ENCODE measurements around the gene KIF16B. TPM values are rescaled to one million over a fixed set of nuclear protein-coding genes. Genes with fewer than 3 reads are reported as not detected.

KIF16B gene
- total and polyA plus RNA-seq, 10 of the 15 experiments (the other 5 are each of a cell fraction or from before 2014, with no cell fraction given) = 0.21 to 5.2 (median 3.0) TPM

- POLR2A ChIA-PET = no interaction called here
- H4K20me1 ChIP-seq (ENCODE audit: control insufficient read depth, insufficient read depth) = no peaks in the 10 kb centered on the region
- ATAC-seq = no peak
- SMC1A ChIA-PET (ENCODE audit: uncharacterized antibody, unreplicated experiment) = interaction anchor here (0.7 to 1.4 kb wide), 2 partner anchors 14 to 567 kb away, joined by 3 to 5 read pairs; no protein-coding TSS in a partner anchor
- FAIRE-seq = no peak
- no peak overlapping the region for H3K9ac ChIP-seq (ENCODE audit: control insufficient read depth, insufficient read depth, low read length)
- in situ Hi-C loops (cut with MboI) (no loop called here), intact Hi-C loops (cut with micrococcal nuclease; ENCODE audit: unreplicated experiment) (no loop called here)
- no peak overlapping the region for H3K27ac ChIP-seq (ENCODE audit: control insufficient read depth, insufficient read depth)
- H3K9me3 ChIP-seq (replicated peaks; ENCODE audit: control insufficient read depth, insufficient read depth, low read length) = no peaks in the 10 kb centered on the region
- no peaks in the 10 kb centered on the region for H3K4me1 ChIP-seq (ENCODE audit: control insufficient read depth, insufficient read depth, low read length)
- CTCF ChIA-PET = interaction anchor here (1.1 to 1.3 kb wide), 3 partner anchors 17 to 24 kb away, joined by 3 to 4 read pairs (median 3); no protein-coding TSS in a partner anchor
- H3K27me3 ChIP-seq (replicated peaks in 1 of 2; ENCODE audit: control insufficient read depth in 2 of 2, insufficient read depth in 2 of 2, low read length in 1 of 2) = no peaks in the 10 kb centered on the region
- 36% methylated on average over 1 of the region's 1 CpG for WGBS (ENCODE audit: insufficient coverage, insufficient replicate concordance, low lambda C conversion rate, missing lambda C conversion rate)
- no peaks in the 10 kb centered on the region for H3K79me2 ChIP-seq (ENCODE audit: control insufficient read depth, insufficient read depth, low read length)
- no peaks in the 10 kb centered on the region for H3K36me3 ChIP-seq (ENCODE audit: control insufficient read depth in 2 of 2, insufficient read depth in 2 of 2, low read length in 1 of 2)
- H3K4me3 ChIP-seq = no peak overlapping the region
- no peak for DNase-seq (ENCODE audit: low read depth, low spot score)
- no peak overlapping the region for H2AFZ ChIP-seq (ENCODE audit: control insufficient read depth, low read depth, low read length)
- no TSS peak for BruUV-seq (replicated peaks)
- RAD21 ChIA-PET (ENCODE audit: unreplicated experiment) = no interaction called here
- no peak overlapping the region for H3K4me2 ChIP-seq (ENCODE audit: control insufficient read depth, insufficient read depth)
- TF ChIP-seq SMARCA5 (IDR thresholded peaks at IDR 0.05) = no peak
- no peak for TF ChIP-seq ATF2 (IDR thresholded peaks at IDR 0.05; ENCODE audit: low read length)
- TF ChIP-seq REST (IDR thresholded peaks at IDR 0.05; ENCODE audit: low read depth, low read length) = no peak
- TF ChIP-seq POLR2AphosphoS5 (IDR thresholded peaks at IDR 0.05; ENCODE audit: low read length) = no peak
- TF ChIP-seq PRDM15 (CRISPR knock-in tag; IDR thresholded peaks at IDR 0.05) = no peak
- no peak for TF ChIP-seq LARP7 (IDR thresholded peaks at IDR 0.05)
- no peak for TF ChIP-seq RAD51 (IDR thresholded peaks at IDR 0.05)
- no peak for TF ChIP-seq RCOR1 (conservative IDR thresholded peaks at IDR 0.05; ENCODE audit: low read depth, low read length)
- TF ChIP-seq KDM1A (IDR thresholded peaks at IDR 0.05; ENCODE audit: borderline replicate concordance) = no peak
- TF ChIP-seq SREBF1 (IDR thresholded peaks at IDR 0.05; ENCODE audit: low read length) = no peak
- TF ChIP-seq CBX3 (IDR thresholded peaks at IDR 0.05; ENCODE audit: borderline replicate concordance, low read depth) = no peak
- TF ChIP-seq MEF2B (IDR thresholded peaks at IDR 0.05; ENCODE audit: partially characterized antibody, poor library complexity, severe bottlenecking) = no peak
- no peak for TF ChIP-seq ZZZ3 (IDR thresholded peaks at IDR 0.05; ENCODE audit: control insufficient read depth, insufficient read length, low read depth)
- no peak for TF ChIP-seq NKRF (conservative IDR thresholded peaks at IDR 0.05)
- no peak for TF ChIP-seq HDGF (IDR thresholded peaks at IDR 0.05)
These were observed 121.3 kb downstream of the KIF16B start for GRCh38 chr20:16451982-16452381.

Measured in GM12878 (cell line).